ENCODE data around the gene SCAF8. TPM values are rescaled to one million over a fixed set of nuclear protein-coding genes. Genes with fewer than 3 reads are reported as not detected.
A peak's percentile ranks its signal among the peaks of the same experiment; 100 is the strongest.

SCAF8 gene
- total and polyA plus RNA-seq, 9 of the 15 experiments (the other 6 are each of a cell fraction or from before 2014, with no cell fraction given), result 10.5 to 46.6 (median 23.2) TPM

GRCh38 chr6:154733626-154734382 lies 588 bp downstream of the SCAF8 start (continued):
- TF ChIP-seq ZBTB33 (CRISPR knock-in tag; IDR thresholded peaks at IDR 0.05) (no peak; the same call in 1 of the 2 replicates), CTCFL (IDR thresholded peaks at IDR 0.05; ENCODE audit: borderline replicate concordance, insufficient read depth, low read depth, low read length, poor library complexity, severe bottlenecking) (peak; percentile 51), ESRRB (CRISPR knock-in tag; IDR thresholded peaks at IDR 0.05; ENCODE audit: borderline replicate concordance) (no peak), ETV6 (IDR thresholded peaks at IDR 0.05; ENCODE audit: borderline replicate concordance in 1 of 2, low read depth in 2 of 2, low read length in 1 of 2) (no peak), ETV6 (CRISPR knock-in tag; IDR thresholded peaks at IDR 0.05; ENCODE audit: borderline replicate concordance) (peak; percentile 38; the same call in 1 of the 2 replicates), CBX8 (IDR thresholded peaks at IDR 0.05; ENCODE audit: borderline replicate concordance, extremely low read depth, low read depth, low read length, poor library complexity, severe bottlenecking) (no peak), POLR2A (conservative IDR thresholded peaks at IDR 0.05) (peak; percentile 90), MYBL2 (IDR thresholded peaks at IDR 0.05; ENCODE audit: low read depth) (no peak), MYBL2 (CRISPR knock-in tag; IDR thresholded peaks at IDR 0.05; ENCODE audit: borderline replicate concordance) (no peak), ZNF133 (CRISPR knock-in tag; IDR thresholded peaks at IDR 0.05) (no peak), KAT7 (CRISPR knock-in tag; IDR thresholded peaks at IDR 0.05; ENCODE audit: borderline replicate concordance) (peak; percentile 19), ZNF316 (IDR thresholded peaks at IDR 0.05) (no peak), CREBBP (IDR thresholded peaks at IDR 0.05; ENCODE audit: low read depth, low read length) (no peak), BCLAF1 (IDR thresholded peaks at IDR 0.05; ENCODE audit: borderline replicate concordance in 1 of 2, control insufficient read depth in 1 of 2, low read depth in 2 of 2, low read length in 1 of 2) (0 out of 4 replicates have a peak, but pooled peaks of 1 of the 2 experiments have one; percentile 11), ZNF140 (CRISPR knock-in tag; IDR thresholded peaks at IDR 0.05) (no peak), BRD4 (IDR thresholded peaks at IDR 0.05) (peak; percentile 100), CCAR2 (IDR thresholded peaks at IDR 0.05; ENCODE audit: low read depth, low read length) (no peak), ASH1L (IDR thresholded peaks at IDR 0.05; ENCODE audit: borderline replicate concordance, low read depth, partially characterized antibody) (no peak), NFIX (CRISPR knock-in tag; IDR thresholded peaks at IDR 0.05; ENCODE audit: low read depth) (no peak), NEUROD1 (IDR thresholded peaks at IDR 0.05; ENCODE audit: borderline replicate concordance, low read depth, low read length, partially characterized antibody) (peak; percentile 43), LEF1 (IDR thresholded peaks at IDR 0.05) (no peak)

Measured in K562 (cell line).